Testis (tissue), 3 donors: Measurements from ENCODE around the gene C22orf23. TPM values are rescaled to one million over a fixed set of nuclear protein-coding genes. Genes with fewer than 3 reads are reported as not detected.

Source experiments
- DNase-seq: peaks from one replicate; pipeline ENCODE4 v3.0.0-alpha.2; 2019
- H3K27ac ChIP-seq, 2 donors: fragments of 200-600 bp; sonication (generic); one replicate each; pipeline ENCODE4 v1.5.1; 2019
- H3K27me3 ChIP-seq: fragments of 200-600 bp; sonication (generic); one replicate; pipeline ENCODE4 v1.5.1; 2019
- H3K36me3 ChIP-seq: fragments of 200-600 bp; sonication (generic); one replicate; pipeline ENCODE4 v1.5.1; 2017; ENCODE audit warnings: low read depth; ENCODE audit errors: missing control alignments
- H3K4me1 ChIP-seq: fragments of 200-600 bp; sonication (generic); one replicate; pipeline ENCODE4 v1.5.1; 2019
- H3K4me3 ChIP-seq, 2 donors: fragments of 200-600 bp; sonication (generic); one replicate each; pipeline ENCODE4 v1.5.1; 2017 to 2019
- H3K9me3 ChIP-seq: fragments of 200-600 bp; sonication (generic); one replicate; pipeline ENCODE4 v1.5.1; 2017
- POLR2A ChIP-seq: fragments of 450-650 bp; IDR thresholded peaks from one replicate; pipeline ENCODE4 v1.6.1; 2017; ENCODE audit warnings: antibody characterized with exemption, mild to moderate bottlenecking, moderate library complexity
- WGBS, 2 donors: methylation state at CpG; one replicate each; pipeline ENCODE4 v1.1.5; 2018; 5-methylcytosine and 5-hydroxymethylcytosine counted together
- intact Hi-C: fragments of 100-400 bp; cut with DNase I; formaldehyde crosslinking; loops from one replicate; pipeline ENCODE4 v1.15.1; 2023; ENCODE audit warnings: low total_unique reads
- polyA plus RNA-seq: library from polyadenylated mRNA; stranded (reverse); fragments of 350-450 nt; fragmentation: Illumina TruSeq; extraction: RNeasy Lipid Tissue Mini Kit (QIAGEN cat#74804); gene quantifications from one replicate; pipeline ENCODE4 v1.2.3, GENCODE V29; 2014; ENCODE audit warnings: low read depth, low replicate concordance; ENCODE audit not compliant: insufficient read depth
- total RNA-seq, 2 donors: library from RNA; depleted of rRNA; stranded (reverse); fragments of >200 nt; gene quantifications; one replicate each; pipeline ENCODE4 v1.2.3, GENCODE V29; 2016
- TF ChIP-seq, protein P1 (sequence below), 3 experiments: fragments of 450-650 bp in 2 of 3; fragments of 200-600 bp in 1 of 3; sonication (generic) in 1 of 3; IDR thresholded peaks; one replicate each; pipeline ENCODE4 v1.5.1; 2016 to 2019; ENCODE audit warnings: antibody characterized with exemption in 3 of 3, mild to moderate bottlenecking in 2 of 3, moderate library complexity in 1 of 3

The C22orf23 gene
- total and polyA plus RNA-seq, 3 donors from 2014 or later, result 50.9 to 241 (median 70.9) TPM

DNA sequence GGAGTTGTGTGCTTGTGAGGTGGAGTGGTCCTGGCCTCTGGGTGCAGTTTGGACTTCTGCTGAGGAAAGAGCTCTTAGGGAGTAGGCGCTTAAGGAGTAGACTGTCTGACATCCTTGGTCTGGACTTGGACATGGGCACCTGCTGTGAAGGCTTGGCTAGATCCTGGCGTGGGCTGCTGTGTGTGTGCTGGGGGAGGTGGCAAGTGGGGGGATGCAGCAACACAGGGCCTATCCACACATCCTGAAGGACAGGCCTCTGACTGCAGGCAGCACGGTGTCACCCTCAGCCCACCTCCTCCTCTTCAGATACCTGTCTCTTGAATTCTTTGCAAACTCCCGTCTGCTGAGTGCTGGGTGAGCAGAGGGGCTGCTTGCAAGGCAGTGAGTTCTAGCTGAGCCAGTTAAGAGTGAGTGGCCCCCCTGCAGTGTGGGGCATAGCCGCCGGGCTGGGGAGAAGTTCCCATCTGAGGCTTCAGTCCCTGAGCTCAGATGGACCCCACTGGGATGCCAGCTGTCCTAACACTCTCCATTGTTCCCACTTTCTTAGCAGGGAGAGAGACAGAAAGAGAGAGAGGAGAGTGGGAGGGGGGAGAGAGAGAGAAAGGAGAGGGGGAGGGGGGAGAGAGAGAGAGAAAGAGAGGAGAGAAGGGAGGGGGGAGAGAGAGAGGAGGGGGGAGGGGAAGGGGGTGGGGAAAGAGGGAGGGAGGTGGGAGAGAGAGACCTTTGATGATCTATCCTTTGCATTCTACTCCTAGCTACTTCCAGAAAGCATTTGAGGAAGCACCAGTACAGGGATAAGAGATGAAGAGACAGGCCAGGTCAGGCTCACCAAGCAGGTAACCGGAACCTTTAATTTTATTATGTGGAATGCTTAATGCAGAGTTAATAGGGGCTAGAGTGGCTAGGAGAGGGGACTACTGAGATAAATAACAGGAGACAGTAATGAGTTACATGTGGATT, 18.4 kb upstream of the C22orf23 start:
- H3K36me3 ChIP-seq, result no peaks in the 10 kb centered on the region
- H3K27ac ChIP-seq, result no peak overlapping the region

DNA sequence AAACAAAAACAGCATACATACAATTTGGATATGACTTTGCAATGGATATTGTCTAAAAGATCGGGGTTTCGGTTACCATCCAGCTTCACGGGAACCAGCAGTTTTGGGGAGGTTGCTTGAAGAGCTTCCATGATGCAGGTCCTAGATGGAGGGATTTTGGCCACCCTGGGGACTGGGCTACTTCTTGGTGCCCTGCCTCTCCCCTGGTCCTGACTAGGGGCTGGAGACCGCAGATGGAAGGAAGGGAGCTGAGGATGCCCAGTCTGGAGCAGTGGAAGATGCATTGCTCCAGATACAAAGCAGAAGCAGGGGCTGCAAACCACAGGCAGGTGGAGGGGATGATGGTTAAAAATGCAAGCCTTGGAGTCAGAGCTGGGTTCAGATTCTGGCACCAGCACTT, 17.5 kb upstream of the C22orf23 start:
- Histone ChIP-seq H3K4me1 (peaks cover 18% of the 10 kb centered on the region), H3K4me3 (no peak overlapping the region), H3K36me3 (no peaks in the 10 kb centered on the region), H3K27me3 (no peaks in the 10 kb centered on the region), H3K27ac (no peak overlapping the region), H3K9me3 (no peaks in the 10 kb centered on the region)
- intact Hi-C loops, result no loop called here
- DNase-seq, result no peak
- TF ChIP-seq, protein P1, sequence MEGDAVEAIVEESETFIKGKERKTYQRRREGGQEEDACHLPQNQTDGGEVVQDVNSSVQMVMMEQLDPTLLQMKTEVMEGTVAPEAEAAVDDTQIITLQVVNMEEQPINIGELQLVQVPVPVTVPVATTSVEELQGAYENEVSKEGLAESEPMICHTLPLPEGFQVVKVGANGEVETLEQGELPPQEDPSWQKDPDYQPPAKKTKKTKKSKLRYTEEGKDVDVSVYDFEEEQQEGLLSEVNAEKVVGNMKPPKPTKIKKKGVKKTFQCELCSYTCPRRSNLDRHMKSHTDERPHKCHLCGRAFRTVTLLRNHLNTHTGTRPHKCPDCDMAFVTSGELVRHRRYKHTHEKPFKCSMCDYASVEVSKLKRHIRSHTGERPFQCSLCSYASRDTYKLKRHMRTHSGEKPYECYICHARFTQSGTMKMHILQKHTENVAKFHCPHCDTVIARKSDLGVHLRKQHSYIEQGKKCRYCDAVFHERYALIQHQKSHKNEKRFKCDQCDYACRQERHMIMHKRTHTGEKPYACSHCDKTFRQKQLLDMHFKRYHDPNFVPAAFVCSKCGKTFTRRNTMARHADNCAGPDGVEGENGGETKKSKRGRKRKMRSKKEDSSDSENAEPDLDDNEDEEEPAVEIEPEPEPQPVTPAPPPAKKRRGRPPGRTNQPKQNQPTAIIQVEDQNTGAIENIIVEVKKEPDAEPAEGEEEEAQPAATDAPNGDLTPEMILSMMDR (IDR thresholded peaks at IDR 0.05), result no peak
- TF ChIP-seq POLR2A, result no peak
- WGBS, 2 donors, result 98% methylated on average over 4 of the region's 4 CpGs

More for the DNA sequence above, 18.4 kb upstream of the C22orf23 start:
- intact Hi-C loops, result no loop called here
- WGBS, 2 donors, result 63 to 70% methylated on average over 6 to 7 of the region's 7 CpGs
- H3K27me3 ChIP-seq, result no peaks in the 10 kb centered on the region
- H3K4me1 ChIP-seq, result peaks cover 14% of the 10 kb centered on the region
- TF ChIP-seq, protein P1 (IDR thresholded peaks at IDR 0.05), result no peak
- TF ChIP-seq POLR2A, result no peak
- no peak for DNase-seq
- H3K4me3 ChIP-seq, result no peak overlapping the region
- no peaks in the 10 kb centered on the region for H3K9me3 ChIP-seq

DNA sequence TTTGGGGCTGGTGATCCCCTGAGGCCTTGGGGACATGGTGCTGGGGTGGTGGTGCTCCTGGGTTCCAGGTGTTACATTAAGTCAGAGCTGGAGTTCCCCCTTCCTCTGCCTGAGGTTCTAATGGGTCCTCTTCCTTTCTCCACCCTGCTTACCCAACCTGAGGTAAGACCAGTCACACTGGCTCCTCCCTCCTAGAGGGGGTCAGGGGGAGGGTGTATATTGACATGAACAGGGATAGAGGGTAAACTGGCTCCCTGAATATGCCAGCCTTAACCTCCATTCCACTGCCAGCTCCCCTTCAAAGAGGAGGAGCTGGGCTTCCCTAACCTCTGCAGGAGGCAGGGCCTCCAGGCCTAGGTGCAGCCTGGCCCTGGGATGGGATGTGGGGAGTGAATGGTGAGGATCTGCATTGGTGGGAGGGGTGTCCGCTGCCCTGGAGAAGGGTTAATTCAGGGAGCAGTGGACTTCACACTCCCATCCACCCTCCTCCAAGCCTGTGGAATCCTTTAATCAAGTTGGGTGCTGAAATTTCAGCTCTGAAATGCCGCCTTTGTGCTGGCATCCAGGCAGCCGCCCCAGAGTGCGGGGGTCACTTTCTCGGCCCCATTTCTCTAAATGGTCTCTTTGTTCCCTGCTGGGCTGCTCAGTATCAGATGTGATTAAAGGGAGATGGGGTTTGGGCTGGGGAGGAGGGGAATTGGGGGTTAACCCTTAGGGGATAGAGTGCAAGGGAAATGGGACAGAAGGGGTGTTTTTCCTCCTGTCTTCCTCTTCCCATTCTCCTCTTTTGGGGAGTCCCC, 15.3 kb upstream of the C22orf23 start:
- H3K27ac ChIP-seq, result no peak overlapping the region
- DNase-seq, result no peak
- H3K4me3 ChIP-seq, result no peak overlapping the region
- peaks cover 20% of the 10 kb centered on the region for H3K4me1 ChIP-seq
- H3K36me3 ChIP-seq, result no peaks in the 10 kb centered on the region
- H3K9me3 ChIP-seq, result no peaks in the 10 kb centered on the region
- WGBS, 2 donors, result 79 to 80% methylated on average over 4 to 5 of the region's 5 CpGs
- intact Hi-C loops, result no loop called here
- TF ChIP-seq, protein P1 (IDR thresholded peaks at IDR 0.05), result no peak
- no peak for TF ChIP-seq POLR2A
- H3K27me3 ChIP-seq, result no peaks in the 10 kb centered on the region

DNA sequence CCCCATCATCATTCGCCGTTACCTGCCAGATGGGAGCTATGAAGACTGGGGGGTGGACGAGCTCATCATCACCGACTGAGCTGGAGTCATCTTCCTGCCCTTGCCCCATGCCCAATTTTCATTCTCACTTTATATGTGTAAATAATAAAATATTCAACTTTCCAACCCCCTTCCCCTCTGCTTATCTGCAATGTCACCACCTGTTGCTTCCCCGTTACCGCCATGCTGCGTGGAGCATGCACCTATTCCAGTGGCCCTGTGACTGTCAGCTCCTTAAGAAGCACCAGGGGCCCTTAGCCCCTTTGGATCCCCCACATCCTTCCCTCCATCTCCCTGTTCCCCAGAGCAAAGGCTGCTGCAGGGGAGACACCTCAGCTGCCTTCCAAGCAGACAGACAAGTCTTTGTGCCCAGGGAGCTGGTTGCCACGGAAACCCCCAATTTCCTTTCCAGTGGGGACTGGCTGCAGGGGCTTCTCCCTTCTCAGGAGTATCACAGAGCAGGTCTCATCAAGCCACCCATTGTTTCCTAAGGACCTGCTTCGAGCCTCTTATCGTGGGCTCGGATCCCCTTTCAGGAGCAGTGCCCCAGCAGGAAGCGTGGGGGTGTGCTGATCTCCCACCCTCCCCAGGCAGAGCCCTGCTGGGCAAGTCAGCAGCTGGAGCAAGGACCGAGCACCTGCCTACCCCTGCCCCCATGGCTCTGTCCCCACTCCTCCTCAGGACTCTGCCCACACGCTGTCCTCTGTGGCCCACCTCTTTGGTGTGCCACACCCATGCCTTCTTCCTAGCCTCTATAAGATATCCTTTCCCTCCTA, 14.4 kb upstream of the C22orf23 start:
- no peak for DNase-seq
- Histone ChIP-seq H3K27ac (no peak overlapping the region), H3K4me1 (peaks cover 20% of the 10 kb centered on the region), H3K9me3 (no peaks in the 10 kb centered on the region), H3K36me3 (no peaks in the 10 kb centered on the region), H3K4me3 (no peak overlapping the region), H3K27me3 (no peaks in the 10 kb centered on the region)
- no peak for TF ChIP-seq POLR2A
- intact Hi-C loops, result no loop called here
- 66 to 85% methylated on average over 9 to 14 of the region's 14 CpGs for WGBS, 2 donors
